HL-60 (cell line): ENCODE data around the gene MYBL2.

Experiments used
- DNase-seq, 2 experiments: peaks; one replicate each; pipeline ENCODE4 v3.0.0-alpha.2; 2010 to 2020; ENCODE audit warnings: low read depth in 1 of 2, low spot score in 1 of 2
- H3K27ac ChIP-seq: fragments of 250-450 bp; sonication (Bioruptor Pico); replicated peaks from 2 replicates; pipeline ENCODE4 v1.5.1; 2020; ENCODE audit warnings: mild to moderate bottlenecking, moderate library complexity
- H3K27me3 ChIP-seq: fragments of 250-450 bp; sonication (Bioruptor Pico); 2 replicates; pipeline ENCODE4 v1.5.1; 2021; ENCODE audit warnings: mild to moderate bottlenecking, moderate library complexity; ENCODE audit not compliant: insufficient read depth, poor library complexity, severe bottlenecking
- H3K4me3 ChIP-seq: replicated peaks from 2 replicates; pipeline ENCODE4 v1.5.1; 2011; ENCODE audit warnings: mild to moderate bottlenecking, control low read depth, low read length; ENCODE audit not compliant: insufficient read depth
- GABPA ChIP-seq: IDR thresholded peaks from 2 replicates; pipeline ENCODE4 v1.6.1; 2012; ENCODE audit warnings: low read depth
- POLR2AphosphoS5 ChIP-seq: IDR thresholded peaks from 2 replicates; pipeline ENCODE4 v1.6.1; 2012; ENCODE audit warnings: low read depth
- SPI1 ChIP-seq: IDR thresholded peaks from 2 replicates; pipeline ENCODE4 v1.6.1; 2012; ENCODE audit warnings: low read depth, mild to moderate bottlenecking, borderline replicate concordance
- TF ChIP-seq, protein P1 (sequence below): IDR thresholded peaks from one replicate; pipeline ENCODE4 v1.5.1; 2011; ENCODE audit warnings: low read length, control low read depth, inconsistent platforms; ENCODE audit not compliant: insufficient read depth
- TF ChIP-seq, protein P2 (sequence below): IDR thresholded peaks from 2 replicates; pipeline ENCODE4 v1.6.1; 2012; ENCODE audit warnings: low read depth; ENCODE audit not compliant: insufficient replicate concordance

MYBL2 gene

DNA sequence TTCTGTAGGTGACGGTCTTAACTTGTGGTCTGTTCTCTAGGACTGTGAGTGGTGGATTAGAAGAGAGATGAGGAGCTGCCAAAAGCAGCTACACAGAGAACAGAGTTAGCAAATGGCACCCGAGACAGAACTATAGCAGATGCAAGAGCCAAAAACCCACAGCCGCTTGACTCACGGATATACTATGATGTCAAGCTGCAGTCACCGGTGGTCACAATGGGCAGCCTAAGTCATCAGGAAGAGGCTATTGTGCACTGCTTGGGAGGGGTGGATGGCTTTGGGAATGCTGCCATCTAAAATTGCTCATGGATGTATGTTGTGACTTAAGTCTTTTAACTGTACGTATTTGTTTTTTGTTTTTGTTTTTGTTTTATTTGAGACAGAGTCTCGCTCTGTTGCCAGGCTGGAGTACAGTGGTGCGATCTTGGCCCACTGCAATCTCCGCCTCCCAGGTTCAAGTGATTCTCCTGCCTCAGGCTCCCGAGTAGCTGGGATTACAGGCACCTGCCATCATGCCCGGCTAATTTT lies 60.0 kb downstream of the MYBL2 start, which contains the start of gene GTSF1L:
GTSF1L (minus strand) TSS at position 192 of the 528 bp plus-strand sequence. CDS start 308 bp downstream, outside the sequence.
- Histone ChIP-seq H3K4me3 (no peak within 1 kb of the TSS), H3K27ac (peak within 1 kb of the TSS; percentile 92), H3K27me3 (no peaks in the 10 kb centered on the region)
- DNase-seq = no peak
- TF ChIP-seq, protein P1, sequence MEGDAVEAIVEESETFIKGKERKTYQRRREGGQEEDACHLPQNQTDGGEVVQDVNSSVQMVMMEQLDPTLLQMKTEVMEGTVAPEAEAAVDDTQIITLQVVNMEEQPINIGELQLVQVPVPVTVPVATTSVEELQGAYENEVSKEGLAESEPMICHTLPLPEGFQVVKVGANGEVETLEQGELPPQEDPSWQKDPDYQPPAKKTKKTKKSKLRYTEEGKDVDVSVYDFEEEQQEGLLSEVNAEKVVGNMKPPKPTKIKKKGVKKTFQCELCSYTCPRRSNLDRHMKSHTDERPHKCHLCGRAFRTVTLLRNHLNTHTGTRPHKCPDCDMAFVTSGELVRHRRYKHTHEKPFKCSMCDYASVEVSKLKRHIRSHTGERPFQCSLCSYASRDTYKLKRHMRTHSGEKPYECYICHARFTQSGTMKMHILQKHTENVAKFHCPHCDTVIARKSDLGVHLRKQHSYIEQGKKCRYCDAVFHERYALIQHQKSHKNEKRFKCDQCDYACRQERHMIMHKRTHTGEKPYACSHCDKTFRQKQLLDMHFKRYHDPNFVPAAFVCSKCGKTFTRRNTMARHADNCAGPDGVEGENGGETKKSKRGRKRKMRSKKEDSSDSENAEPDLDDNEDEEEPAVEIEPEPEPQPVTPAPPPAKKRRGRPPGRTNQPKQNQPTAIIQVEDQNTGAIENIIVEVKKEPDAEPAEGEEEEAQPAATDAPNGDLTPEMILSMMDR = no peak

GRCh38 chr20:43727980-43728590 lies 61.2 kb downstream of the MYBL2 start:
- DNase-seq = no peak
- H3K27ac ChIP-seq = no peak overlapping the region
- no peaks in the 10 kb centered on the region for H3K27me3 ChIP-seq
- TF ChIP-seq, protein P1 = no peak
- TF ChIP-seq GABPA (no peak), SPI1 (no peak), POLR2AphosphoS5 (no peak)
- TF ChIP-seq, protein P2, sequence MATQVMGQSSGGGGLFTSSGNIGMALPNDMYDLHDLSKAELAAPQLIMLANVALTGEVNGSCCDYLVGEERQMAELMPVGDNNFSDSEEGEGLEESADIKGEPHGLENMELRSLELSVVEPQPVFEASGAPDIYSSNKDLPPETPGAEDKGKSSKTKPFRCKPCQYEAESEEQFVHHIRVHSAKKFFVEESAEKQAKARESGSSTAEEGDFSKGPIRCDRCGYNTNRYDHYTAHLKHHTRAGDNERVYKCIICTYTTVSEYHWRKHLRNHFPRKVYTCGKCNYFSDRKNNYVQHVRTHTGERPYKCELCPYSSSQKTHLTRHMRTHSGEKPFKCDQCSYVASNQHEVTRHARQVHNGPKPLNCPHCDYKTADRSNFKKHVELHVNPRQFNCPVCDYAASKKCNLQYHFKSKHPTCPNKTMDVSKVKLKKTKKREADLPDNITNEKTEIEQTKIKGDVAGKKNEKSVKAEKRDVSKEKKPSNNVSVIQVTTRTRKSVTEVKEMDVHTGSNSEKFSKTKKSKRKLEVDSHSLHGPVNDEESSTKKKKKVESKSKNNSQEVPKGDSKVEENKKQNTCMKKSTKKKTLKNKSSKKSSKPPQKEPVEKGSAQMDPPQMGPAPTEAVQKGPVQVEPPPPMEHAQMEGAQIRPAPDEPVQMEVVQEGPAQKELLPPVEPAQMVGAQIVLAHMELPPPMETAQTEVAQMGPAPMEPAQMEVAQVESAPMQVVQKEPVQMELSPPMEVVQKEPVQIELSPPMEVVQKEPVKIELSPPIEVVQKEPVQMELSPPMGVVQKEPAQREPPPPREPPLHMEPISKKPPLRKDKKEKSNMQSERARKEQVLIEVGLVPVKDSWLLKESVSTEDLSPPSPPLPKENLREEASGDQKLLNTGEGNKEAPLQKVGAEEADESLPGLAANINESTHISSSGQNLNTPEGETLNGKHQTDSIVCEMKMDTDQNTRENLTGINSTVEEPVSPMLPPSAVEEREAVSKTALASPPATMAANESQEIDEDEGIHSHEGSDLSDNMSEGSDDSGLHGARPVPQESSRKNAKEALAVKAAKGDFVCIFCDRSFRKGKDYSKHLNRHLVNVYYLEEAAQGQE = no peak
- H3K4me3 ChIP-seq = no peak overlapping the region

- H3K27me3 ChIP-seq = no peaks in the 10 kb centered on the region
- no peak overlapping the region for H3K27ac ChIP-seq
- H3K4me3 ChIP-seq = no peak overlapping the region
- TF ChIP-seq, protein P2 = no peak
- TF ChIP-seq, protein P1 = no peak
- TF ChIP-seq GABPA (no peak), POLR2AphosphoS5 (no peak), SPI1 (no peak)
- DNase-seq = peak in 1 of 2 experiments; percentile 56
Measured at GRCh38 chr20:43728686-43729255, 61.9 kb downstream of the MYBL2 start.
